Osteocyte (in vitro differentiated cells): ENCODE measurements around the gene OSBPL10. TPM values are rescaled to one million over a fixed set of nuclear protein-coding genes. Genes with fewer than 3 reads are reported as not detected.

ENCODE experiments used
- DNase-seq: peaks from one replicate; pipeline ENCODE4 v3.0.0; 2021; ENCODE audit warnings: mixed read lengths; ENCODE audit not compliant: unreplicated experiment; ENCODE audit errors: extremely low spot score
- H3K27ac Mint-ChIP-seq: one replicate; pipeline ENCODE4 v1.8.0; 2021; ENCODE audit warnings: mild to moderate bottlenecking, mixed read lengths; ENCODE audit not compliant: unreplicated experiment
- H3K27me3 Mint-ChIP-seq: one replicate; pipeline ENCODE4 v1.8.0; 2021; ENCODE audit warnings: mixed read lengths; ENCODE audit not compliant: unreplicated experiment
- H3K36me3 Mint-ChIP-seq: one replicate; pipeline ENCODE4 v1.8.0; 2021; ENCODE audit warnings: mixed read lengths; ENCODE audit not compliant: unreplicated experiment
- H3K4me1 Mint-ChIP-seq: one replicate; pipeline ENCODE4 v1.8.0; 2021; ENCODE audit warnings: mixed read lengths; ENCODE audit not compliant: unreplicated experiment
- H3K4me3 Mint-ChIP-seq: one replicate; pipeline ENCODE4 v1.8.0; 2021; ENCODE audit warnings: mild to moderate bottlenecking, moderate library complexity, mixed read lengths; ENCODE audit not compliant: unreplicated experiment
- H3K9me3 Mint-ChIP-seq: one replicate; pipeline ENCODE4 v1.8.0; 2021; ENCODE audit warnings: mixed read lengths; ENCODE audit not compliant: unreplicated experiment
- CTCF ChIP-seq: fragments of 200-600 bp; sonication (generic); IDR thresholded peaks from 2 replicates; pipeline ENCODE4 v1.5.0; 2021; ENCODE audit warnings: antibody characterized with exemption, mild to moderate bottlenecking, moderate library complexity
- total RNA-seq: library from RNA; stranded (reverse); gene quantifications from 2 replicates; pipeline ENCODE4 v1.2.1, GENCODE V29; 2021

OSBPL10 gene
- total RNA-seq, 1 donor from 2014 or later = 21.7 TPM

GRCh38 chr3:31664031-31664430 lies 317.0 kb downstream of the OSBPL10 start:
- no peak overlapping the region for H3K4me3 Mint-ChIP-seq
- no peaks in the 10 kb centered on the region for H3K27me3 Mint-ChIP-seq
- no peaks in the 10 kb centered on the region for H3K9me3 Mint-ChIP-seq
- peaks cover 31% of the 10 kb centered on the region for H3K36me3 Mint-ChIP-seq
- no peak for TF ChIP-seq CTCF
- no peak for DNase-seq
- no peak overlapping the region for H3K27ac Mint-ChIP-seq
- H3K4me1 Mint-ChIP-seq = no peaks in the 10 kb centered on the region

- TF ChIP-seq CTCF = no peak
- Mint-ChIP-seq H3K4me3 (no peak overlapping the region), H3K9me3 (peaks cover 12% of the 10 kb centered on the region), H3K36me3 (peaks cover 35% of the 10 kb centered on the region), H3K27me3 (no peaks in the 10 kb centered on the region), H3K27ac (no peak overlapping the region), H3K4me1 (no peaks in the 10 kb centered on the region)
- no peak for DNase-seq
Observed at GRCh38 chr3:31661993-31662670, 318.9 kb downstream of the OSBPL10 start.

- H3K4me1 Mint-ChIP-seq = no peaks in the 10 kb centered on the region
- H3K9me3 Mint-ChIP-seq = peaks cover 19% of the 10 kb centered on the region
- no peak for DNase-seq
- H3K27ac Mint-ChIP-seq = no peak overlapping the region
- H3K4me3 Mint-ChIP-seq = no peak overlapping the region
- H3K27me3 Mint-ChIP-seq = no peaks in the 10 kb centered on the region
- H3K36me3 Mint-ChIP-seq = peaks cover 39% of the 10 kb centered on the region
- no peak for TF ChIP-seq CTCF
Observed at GRCh38 chr3:31661286-31661685, 319.8 kb downstream of the OSBPL10 start.

- H3K27me3 Mint-ChIP-seq = no peaks in the 10 kb centered on the region
- no peak overlapping the region for H3K4me3 Mint-ChIP-seq
- H3K4me1 Mint-ChIP-seq = no peaks in the 10 kb centered on the region
- peaks cover 52% of the 10 kb centered on the region for H3K36me3 Mint-ChIP-seq
- H3K9me3 Mint-ChIP-seq = peaks cover 37% of the 10 kb centered on the region
- no peak for DNase-seq
- TF ChIP-seq CTCF = no peak
- no peak overlapping the region for H3K27ac Mint-ChIP-seq
Observed at GRCh38 chr3:31659246-31659645, 321.8 kb downstream of the OSBPL10 start.

- no peaks in the 10 kb centered on the region for H3K4me1 Mint-ChIP-seq
- H3K9me3 Mint-ChIP-seq = peaks cover 70% of the 10 kb centered on the region
- no peak for DNase-seq
- H3K27ac Mint-ChIP-seq = no peak overlapping the region
- H3K36me3 Mint-ChIP-seq = peaks cover 73% of the 10 kb centered on the region
- no peak for TF ChIP-seq CTCF
- H3K27me3 Mint-ChIP-seq = no peaks in the 10 kb centered on the region
- no peak overlapping the region for H3K4me3 Mint-ChIP-seq
Observed at GRCh38 chr3:31654998-31655397, 326.1 kb downstream of the OSBPL10 start.
